Measurements from ENCODE around the gene MAP1B.
"Not testable (repeated sequence)": the region's sequence is repeated elsewhere in the genome, so short reads cannot be mapped to it uniquely, and the experiment has no call there.

The MAP1B gene

GRCh38 chr5:72166070-72166979 is 59.0 kb downstream of the MAP1B start:
- DNase-seq: no peak

GRCh38 chr5:72167257-72167656 is 60.0 kb downstream of the MAP1B start:
- DNase-seq: no peak

GRCh38 chr5:72167804-72168203 is 60.5 kb downstream of the MAP1B start:
- no peak for DNase-seq

- peak; percentile 47 for DNase-seq
Measured at GRCh38 chr5:72170101-72170500, 62.8 kb downstream of the MAP1B start.

GRCh38 chr5:72171181-72171580 is 63.9 kb downstream of the MAP1B start:
- not testable (repeated sequence) for DNase-seq

GRCh38 chr5:72171667-72172066 is 64.4 kb downstream of the MAP1B start:
- no peak for DNase-seq

GRCh38 chr5:72172786-72173185 is 65.5 kb downstream of the MAP1B start:
- DNase-seq: no peak

GRCh38 chr5:72177538-72177937 is 70.3 kb downstream of the MAP1B start:
- DNase-seq: no peak

- DNase-seq: no peak
Measured at GRCh38 chr5:72179028-72179815, 71.9 kb downstream of the MAP1B start.

GRCh38 chr5:72179816-72180440 is 72.7 kb downstream of the MAP1B start:
- no peak for DNase-seq

GRCh38 chr5:72180925-72181324 is 73.7 kb downstream of the MAP1B start:
- DNase-seq: no peak

GRCh38 chr5:72182686-72183085 is 75.4 kb downstream of the MAP1B start:
- DNase-seq: no peak

- DNase-seq: no peak
Measured at GRCh38 chr5:72183101-72183520, 75.8 kb downstream of the MAP1B start.

GRCh38 chr5:72184408-72184807 is 77.1 kb downstream of the MAP1B start:
- no peak for DNase-seq

- no peak for DNase-seq
Measured at GRCh38 chr5:72185496-72186329, 78.4 kb downstream of the MAP1B start.

GRCh38 chr5:72187388-72188075 is 80.3 kb downstream of the MAP1B start:
- DNase-seq: no peak

GRCh38 chr5:72188166-72188565 is 80.9 kb downstream of the MAP1B start:
- DNase-seq: no peak

GRCh38 chr5:72189146-72189545 is 81.9 kb downstream of the MAP1B start:
- DNase-seq: no peak

GRCh38 chr5:72191404-72191803 is 84.1 kb downstream of the MAP1B start:
- DNase-seq: no peak

GRCh38 chr5:72194846-72195245 is 87.6 kb downstream of the MAP1B start:
- DNase-seq: peak; percentile 92

GRCh38 chr5:72195581-72195980 is 88.3 kb downstream of the MAP1B start:
- DNase-seq: no peak

GRCh38 chr5:72197393-72197792 is 90.1 kb downstream of the MAP1B start:
- no peak for DNase-seq
